ENCODE measurements around the gene LRRC71. TPM values are rescaled to one million over a fixed set of nuclear protein-coding genes. Genes with fewer than 3 reads are reported as not detected.

LRRC71 gene
- 0.15 to 0.24 TPM (median 0.17 TPM) in 4 of 5 replicates, not detected in the other for total RNA-seq (2022; extraction: Qiagen RNA extraction; ENCODE audit: low read depth)

DNA sequence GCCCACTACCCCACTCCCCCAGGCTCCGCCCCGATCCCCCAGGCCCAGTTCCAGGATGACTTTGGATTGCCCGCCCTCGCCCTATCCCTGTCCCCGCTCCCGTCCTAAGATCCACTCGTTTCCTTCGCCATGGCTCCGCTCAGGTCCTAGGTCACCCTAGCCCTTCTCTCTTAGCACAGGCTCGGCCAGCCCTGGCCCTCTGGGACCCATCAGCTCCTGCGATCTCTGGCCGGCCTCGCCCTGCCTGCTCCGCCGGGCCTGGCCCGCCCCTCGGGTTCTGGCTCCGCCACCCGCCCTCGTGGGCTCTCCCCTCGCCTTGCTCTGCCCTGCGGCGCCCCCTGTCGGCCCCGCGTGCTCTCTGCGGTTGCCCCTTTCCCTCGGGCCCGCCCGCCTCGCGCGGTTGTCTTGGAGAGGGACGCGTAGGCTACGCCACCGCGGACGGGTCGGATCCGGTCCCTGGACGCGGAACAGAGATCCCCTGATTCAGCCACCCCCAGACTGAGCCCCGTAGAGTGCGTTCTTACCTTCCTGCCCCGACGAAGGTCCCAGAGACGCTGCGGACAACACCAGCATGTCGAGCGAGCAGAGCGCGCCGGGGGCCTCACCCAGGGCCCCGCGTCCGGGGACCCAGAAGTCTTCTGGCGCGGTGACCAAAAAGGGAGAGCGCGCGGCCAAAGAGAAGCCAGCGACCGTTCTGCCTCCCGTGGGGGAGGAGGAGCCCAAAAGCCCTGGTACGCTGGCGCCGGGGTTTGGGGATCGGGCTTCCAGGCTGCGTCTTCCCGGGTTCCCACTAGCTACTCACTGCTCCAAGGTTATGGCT, at the start of gene LRRC71:
Gene LRRC71 (plus strand): TSS at position 400 of the 820 bp plus-strand sequence. CDS start 172 bp downstream, at position 572.

DNA sequence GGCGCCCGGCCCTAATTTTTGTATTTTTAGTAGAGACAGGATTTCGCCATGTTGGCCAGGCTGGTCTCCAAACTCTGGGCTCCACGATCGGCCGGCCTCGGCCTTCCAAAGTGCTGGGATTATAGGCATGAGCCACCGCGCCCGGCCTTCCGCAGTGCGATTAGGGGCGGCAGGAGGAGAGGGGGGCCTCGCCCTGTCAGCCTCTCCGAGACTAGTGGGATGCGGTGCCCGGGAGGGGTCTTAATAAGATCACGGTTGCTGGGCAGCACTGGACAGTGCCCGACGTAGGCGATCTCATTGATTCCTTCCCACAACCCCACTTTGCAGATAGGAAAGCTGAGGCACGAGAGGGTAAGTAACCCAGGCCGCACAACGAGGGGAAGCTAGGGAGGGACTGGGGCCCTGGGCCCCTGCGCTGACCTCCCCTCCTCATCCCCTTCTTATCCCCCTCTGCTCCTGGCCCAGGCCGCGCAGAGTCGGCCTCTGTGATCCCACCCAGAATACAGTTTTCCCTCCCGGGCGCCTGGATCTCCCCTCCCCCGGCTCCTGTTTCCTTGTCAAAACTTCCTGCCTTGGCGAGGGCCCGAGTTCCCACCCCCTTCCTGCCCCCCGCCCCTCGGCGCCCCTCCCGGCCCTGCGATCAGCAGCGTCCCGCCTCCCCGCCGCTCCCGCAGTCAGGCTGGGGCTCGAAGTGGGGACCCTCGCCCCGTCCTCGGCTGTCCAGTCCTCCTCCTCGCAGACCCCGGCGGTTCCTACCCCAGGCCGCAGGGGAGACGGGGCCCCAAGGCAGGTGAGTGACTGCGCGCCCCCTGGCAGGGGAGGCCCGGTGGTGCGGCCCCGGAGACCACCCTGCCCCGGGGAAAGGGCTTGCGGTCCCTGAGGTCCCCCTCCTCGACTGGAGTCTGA, 27.1 kb upstream of the LRRC71 start, which contains the start of gene PEAR1:
Gene PEAR1 (plus strand): TSS at position 671 of the 906 bp plus-strand sequence. CDS start 10,209 bp downstream, outside the sequence.

Other genes with a start within 250 kb of the LRRC71 start
- 1.2 to 1.4 TPM (median 1.4 TPM) in 5 replicates for gene NES, start 243.2 kb upstream of the LRRC71 start, total RNA-seq (2022; extraction: Qiagen RNA extraction; ENCODE audit: low read depth)
- gene CRABP2, start 215.0 kb upstream of the LRRC71 start, total RNA-seq (2022; extraction: Qiagen RNA extraction; ENCODE audit: low read depth): 9.5 to 13.7 TPM (median 12.0 TPM) in 5 replicates
- 20.1 to 30.3 TPM (median 25.1 TPM) in 5 replicates for gene METTL25B, start 192.2 kb upstream of the LRRC71 start, total RNA-seq (2022; extraction: Qiagen RNA extraction; ENCODE audit: low read depth)
- gene ISG20L2, start 191.9 kb upstream of the LRRC71 start, total RNA-seq (2022; extraction: Qiagen RNA extraction; ENCODE audit: low read depth): 43.8 to 50.8 TPM (median 45.5 TPM) in 5 replicates
- 176 to 207 TPM (median 198 TPM) in 5 replicates for gene MRPL24, start 179.5 kb upstream of the LRRC71 start, total RNA-seq (2022; extraction: Qiagen RNA extraction; ENCODE audit: low read depth)
- gene HDGF, start 169.0 kb upstream of the LRRC71 start, total RNA-seq (2022; extraction: Qiagen RNA extraction; ENCODE audit: low read depth): 447 to 471 TPM (median 466 TPM) in 5 replicates
- gene PRCC, start 153.1 kb upstream of the LRRC71 start, total RNA-seq (2022; extraction: Qiagen RNA extraction; ENCODE audit: low read depth): 73.2 to 83.6 TPM (median 74.3 TPM) in 5 replicates
- gene SH2D2A, start 103.8 kb upstream of the LRRC71 start, total RNA-seq (2022; extraction: Qiagen RNA extraction; ENCODE audit: low read depth): 3.6 to 5.2 TPM (median 4.1 TPM) in 5 replicates
- not detected in 5 replicates for gene INSRR, start 61.5 kb upstream of the LRRC71 start, total RNA-seq (2022; extraction: Qiagen RNA extraction; ENCODE audit: low read depth)
- 0.08 to 0.16 TPM (median 0.10 TPM) in 4 of 5 replicates, not detected in the other for gene NTRK1, start 59.8 kb upstream of the LRRC71 start, total RNA-seq (2022; extraction: Qiagen RNA extraction; ENCODE audit: low read depth)
- gene PEAR1, start 26.9 kb upstream of the LRRC71 start, total RNA-seq (2022; extraction: Qiagen RNA extraction; ENCODE audit: low read depth): 9.3 to 11.4 TPM (median 9.9 TPM) in 5 replicates
- 19.4 to 21.7 TPM (median 20.6 TPM) in 5 replicates for gene ARHGEF11, start 125.1 kb downstream of the LRRC71 start, total RNA-seq (2022; extraction: Qiagen RNA extraction; ENCODE audit: low read depth)
- not detected in 5 replicates for gene ETV3L, start 179.2 kb downstream of the LRRC71 start, total RNA-seq (2022; extraction: Qiagen RNA extraction; ENCODE audit: low read depth)
- 9.5 to 14.7 TPM (median 10.6 TPM) in 5 replicates for gene ETV3, start 217.8 kb downstream of the LRRC71 start, total RNA-seq (2022; extraction: Qiagen RNA extraction; ENCODE audit: low read depth)

All from A549 treated with CpdA at 1 μM for 4 hours (cell line).